ENCODE measurements around the gene MUC12.
A peak's percentile ranks its signal among the peaks of the same experiment; 100 is the strongest.
"Not testable (repeated sequence)": the region's sequence is repeated elsewhere in the genome, so short reads cannot be mapped to it uniquely, and the experiment has no call there.

The MUC12 gene

DNA sequence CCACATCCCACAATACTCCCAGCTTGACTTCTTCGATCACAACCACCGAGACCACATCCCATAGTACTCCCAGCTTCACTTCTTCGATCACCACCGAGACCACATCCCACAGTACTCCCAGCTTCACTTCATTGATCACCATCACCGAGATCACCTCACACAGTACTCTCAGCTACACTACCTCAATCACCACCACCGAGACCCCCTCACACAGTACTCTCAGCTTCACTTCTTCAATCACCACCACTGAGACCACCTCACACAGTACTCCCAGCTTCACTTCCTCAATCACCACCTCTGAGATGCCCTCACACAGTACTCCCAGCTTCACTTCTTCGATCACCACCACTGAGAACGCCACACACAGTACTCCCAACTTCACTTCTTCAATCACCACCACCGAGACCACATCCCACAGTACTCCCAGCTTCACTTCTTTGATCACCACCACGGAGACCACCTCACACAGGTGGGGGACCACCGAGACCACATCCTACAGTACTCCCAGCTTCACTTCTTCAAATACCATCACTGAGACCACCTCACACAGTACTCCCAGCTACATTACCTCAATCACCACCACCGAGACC, 11.4 kb upstream of the MUC12 start:
- DNase-seq (ENCODE audit: low spot score) = no peak

DNA sequence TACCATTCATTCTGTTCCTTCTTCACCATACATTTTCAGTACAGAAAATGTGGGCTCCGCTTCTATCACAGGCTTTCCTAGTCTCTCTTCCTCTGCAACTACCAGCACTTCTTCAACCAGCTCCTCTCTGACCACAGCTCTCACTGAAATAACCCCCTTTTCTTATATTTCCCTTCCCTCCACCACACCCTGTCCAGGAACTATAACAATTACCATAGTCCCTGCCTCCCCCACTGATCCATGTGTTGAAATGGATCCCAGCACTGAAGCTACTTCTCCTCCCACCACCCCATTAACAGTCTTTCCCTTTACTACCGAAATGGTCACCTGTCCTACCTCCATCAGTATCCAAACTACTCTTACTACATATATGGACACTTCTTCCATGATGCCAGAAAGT, 9.5 kb upstream of the MUC12 start:
- DNase-seq (ENCODE audit: low spot score) = no peak

DNA sequence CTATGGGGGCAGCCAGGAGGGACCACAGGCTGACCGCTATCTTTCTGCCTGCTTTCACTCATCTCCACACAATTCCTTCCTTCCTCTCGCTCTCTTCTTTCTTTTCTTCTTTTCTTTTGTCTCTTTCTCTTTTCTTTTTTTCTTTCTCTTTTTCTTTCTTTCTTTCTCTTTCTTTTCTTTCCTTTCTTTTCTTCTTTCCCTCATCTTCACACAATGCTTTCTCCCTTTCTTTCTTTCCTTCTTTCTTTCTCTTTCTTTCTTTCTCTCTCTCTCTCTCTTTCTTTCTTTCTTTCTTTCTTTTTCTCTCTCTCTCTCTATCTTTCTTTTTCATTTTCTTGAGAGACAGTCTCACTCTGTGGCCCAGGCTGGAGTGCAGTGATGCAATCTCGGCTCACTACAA, 6.8 kb upstream of the MUC12 start:
- DNase-seq (ENCODE audit: low spot score) = no peak

DNA sequence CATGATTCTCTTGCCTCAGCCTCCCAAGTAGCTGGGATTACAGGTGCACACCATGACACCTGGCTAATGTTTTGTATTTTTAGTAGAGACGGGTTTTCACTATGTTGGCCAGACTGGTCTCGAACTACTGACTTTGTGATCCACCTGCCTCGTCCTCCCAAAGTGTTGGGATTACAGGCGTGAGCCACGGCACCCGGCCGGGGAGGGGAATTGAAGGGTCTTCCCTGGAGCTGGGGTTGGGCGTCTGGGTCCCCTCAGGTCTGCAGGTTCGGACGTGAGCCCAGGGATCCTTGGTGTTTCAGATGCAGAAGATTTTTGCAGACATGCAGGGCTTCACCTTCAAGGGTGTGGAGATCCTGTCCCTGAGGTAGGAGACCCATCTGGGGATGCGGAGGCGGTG, 6.0 kb upstream of the MUC12 start:
- no peak for DNase-seq (ENCODE audit: low spot score)

- DNase-seq (ENCODE audit: low spot score) = no peak
Observed at GRCh38 chr7:100963874-100964273, 5.5 kb upstream of the MUC12 start.

GRCh38 chr7:100964630-100965029, 4.7 kb upstream of the MUC12 start:
- no peak for DNase-seq (ENCODE audit: low spot score)

GRCh38 chr7:100965045-100965722, 4.2 kb upstream of the MUC12 start:
- no peak for DNase-seq (ENCODE audit: low spot score)

- peak; percentile 87 for DNase-seq (ENCODE audit: low spot score)
Observed at GRCh38 chr7:100965723-100966541, 3.4 kb upstream of the MUC12 start.

DNA sequence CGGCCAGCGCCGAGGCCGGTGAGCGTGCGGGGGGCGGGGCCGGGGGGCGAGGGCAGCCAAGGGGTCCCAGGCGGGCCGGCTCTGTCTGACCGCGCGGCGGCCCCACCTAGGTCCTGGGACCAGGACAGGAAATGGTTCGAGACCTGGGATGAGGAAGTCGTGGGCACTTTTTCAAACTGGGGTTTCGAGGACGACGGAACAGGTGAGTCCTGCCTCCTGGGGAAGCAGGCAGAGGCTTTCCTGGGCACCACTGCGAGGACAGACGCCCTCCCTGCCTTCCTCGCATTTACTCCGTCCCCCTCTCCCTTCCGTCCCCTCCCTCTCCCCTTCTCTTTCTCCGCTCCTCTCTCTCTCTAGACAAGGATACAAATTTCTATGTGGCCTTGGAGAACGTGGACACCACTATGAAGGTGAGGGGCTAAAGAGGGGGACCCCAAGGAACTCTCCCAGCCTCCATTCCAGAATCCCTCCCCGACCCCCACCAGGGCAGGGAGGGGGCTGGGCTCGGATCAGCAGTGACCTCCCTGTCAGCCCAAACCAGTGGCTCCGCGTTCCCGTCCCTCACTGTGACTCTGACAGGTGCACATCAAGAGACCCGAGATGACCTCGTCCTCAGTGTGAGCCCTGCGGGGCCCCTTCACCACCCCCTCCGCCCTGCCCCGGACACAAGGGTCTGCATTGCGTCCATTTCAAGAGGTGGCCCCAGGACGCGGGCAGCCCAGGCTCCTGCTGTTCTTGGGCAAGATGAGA, 2.6 kb upstream of the MUC12 start:
- DNase-seq (ENCODE audit: low spot score) = no peak

- no peak for DNase-seq (ENCODE audit: low spot score)
Observed at GRCh38 chr7:100967292-100967863, 2.0 kb upstream of the MUC12 start.

- DNase-seq (ENCODE audit: low spot score) = no peak
Observed at GRCh38 chr7:100968031-100968430, 1.3 kb upstream of the MUC12 start.

- no peak for DNase-seq (ENCODE audit: low spot score)
Observed at GRCh38 chr7:100968650-100969049, 715 bp upstream of the MUC12 start.

DNA sequence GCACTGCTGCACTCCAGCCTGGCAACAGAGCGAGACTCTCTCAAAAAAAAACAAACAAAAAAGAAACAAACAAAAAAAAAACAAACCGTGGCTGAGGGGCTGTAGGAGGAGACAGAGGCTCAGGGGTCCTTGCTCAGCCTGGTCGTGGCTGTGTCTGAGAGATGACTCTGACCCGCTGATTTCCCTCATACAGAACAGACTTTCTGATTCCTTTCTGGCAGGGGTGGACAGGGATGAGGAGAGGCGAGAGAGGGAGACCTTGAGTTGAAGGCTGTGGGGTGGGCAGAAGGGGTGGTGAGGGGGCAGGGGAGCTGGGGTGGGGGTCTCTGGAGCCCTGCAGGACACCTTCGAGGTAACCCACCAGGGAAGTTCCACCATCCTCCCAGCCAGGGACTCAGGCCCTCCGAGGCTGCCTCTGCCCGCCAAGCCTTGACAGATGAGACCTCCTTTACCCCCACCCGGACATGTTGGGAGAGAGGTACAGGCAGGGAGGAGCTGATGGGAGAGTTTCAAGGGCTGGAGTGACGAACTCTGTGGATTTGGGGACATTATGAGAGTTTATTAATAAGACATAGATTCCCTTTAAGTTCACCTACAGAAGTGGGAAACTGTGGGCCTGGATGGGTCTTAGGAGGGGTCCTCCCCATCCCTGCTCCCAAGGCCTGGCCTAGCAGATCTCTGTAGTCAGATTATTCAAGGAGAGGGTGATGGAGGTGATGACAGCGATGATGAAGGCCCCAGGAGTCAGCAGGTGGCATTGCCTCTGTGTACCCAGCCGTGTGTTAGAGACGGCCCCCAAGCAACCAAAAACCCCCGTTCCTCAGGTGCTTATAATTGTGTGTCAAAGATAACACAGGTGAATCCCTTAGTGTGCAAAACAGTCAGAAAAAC, 2.0 kb downstream of the MUC12 start:
- DNase-seq (ENCODE audit: low spot score) = no peak

- no peak for DNase-seq (ENCODE audit: low spot score)
Observed at GRCh38 chr7:100972002-100972347, 2.6 kb downstream of the MUC12 start.

- no peak for DNase-seq (ENCODE audit: low spot score)
Observed at GRCh38 chr7:100974021-100974420, 4.7 kb downstream of the MUC12 start.

GRCh38 chr7:100975371-100975821, 6.0 kb downstream of the MUC12 start:
- no peak for DNase-seq (ENCODE audit: low spot score)

- no peak for DNase-seq (ENCODE audit: low spot score)
Observed at GRCh38 chr7:100978300-100978699, 8.9 kb downstream of the MUC12 start.

DNA sequence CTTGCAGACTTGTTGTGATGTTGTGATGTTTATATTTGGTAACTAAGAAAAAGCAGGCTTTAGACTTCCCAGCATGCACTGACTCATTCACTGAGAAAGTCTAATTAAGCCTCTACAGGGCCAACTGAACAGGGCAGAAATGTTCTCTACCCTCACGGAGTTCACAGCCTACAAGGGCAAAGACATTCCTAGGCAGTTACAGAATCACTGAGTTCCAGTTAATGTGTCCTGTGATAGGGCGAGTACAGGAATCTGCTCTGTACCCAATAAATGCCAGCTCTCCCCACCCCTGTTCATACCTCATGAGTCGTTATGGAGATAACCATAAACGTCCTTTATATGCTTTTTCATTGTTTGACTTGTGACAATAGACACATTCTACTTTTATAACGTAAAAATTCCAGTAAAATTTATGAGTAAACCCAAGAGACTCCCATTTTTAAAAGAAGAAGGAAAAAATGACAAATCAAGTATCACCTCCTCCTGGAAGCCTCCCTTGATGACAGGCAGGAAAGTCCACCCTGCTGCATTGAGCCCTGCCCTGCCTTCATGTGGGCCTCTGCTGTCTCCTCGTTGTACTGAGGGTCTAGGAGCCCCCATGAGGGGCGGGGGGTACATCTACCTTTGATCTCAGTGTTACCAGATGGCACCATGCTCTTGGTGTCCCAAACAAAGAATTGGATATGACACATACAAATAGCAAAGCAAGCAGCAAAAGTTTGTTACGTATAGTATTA, 14.3 kb downstream of the MUC12 start:
- DNase-seq (ENCODE audit: low spot score) = no peak

DNA sequence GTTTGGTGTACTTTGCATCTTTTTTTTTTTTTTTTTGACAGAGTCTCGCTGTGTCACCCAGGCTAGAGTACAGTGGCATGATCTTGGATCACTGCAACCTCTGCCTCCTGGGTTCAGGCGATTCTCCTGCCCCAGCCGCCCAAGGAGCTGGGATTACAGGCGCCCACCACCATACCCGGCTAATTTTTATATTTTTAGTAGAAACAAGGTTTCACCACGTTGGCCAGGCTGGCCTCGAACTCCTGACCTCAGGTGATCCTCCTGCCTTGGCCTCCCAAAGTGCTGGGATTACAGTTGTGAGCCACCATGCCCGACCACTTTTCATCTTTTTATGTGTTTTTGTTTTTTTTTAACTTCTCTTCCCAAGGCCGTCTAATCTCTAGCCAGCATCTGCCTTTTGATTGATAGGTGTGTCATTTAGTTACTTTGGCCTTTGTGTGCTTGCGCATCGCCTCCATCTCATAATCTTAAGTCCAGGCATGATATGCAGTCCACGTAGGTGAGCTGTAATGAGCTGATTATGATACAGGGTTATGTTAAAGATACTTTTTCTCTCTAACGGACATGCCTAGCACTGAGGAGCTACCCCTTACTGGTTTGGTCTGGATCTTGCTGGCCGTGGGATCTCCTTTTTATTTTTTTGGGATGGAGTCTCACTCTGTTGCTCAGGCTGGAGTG, 15.0 kb downstream of the MUC12 start:
- not testable (repeated sequence) for DNase-seq (ENCODE audit: low spot score)
